ENCODE results near the gene STPG1.

GRCh38 chr1:24351918-24352627 lies 61.5 kb downstream of the STPG1 start:
- TF ChIP-seq CTCF (IDR thresholded peaks at IDR 0.05) (no peak), FOSL2 (IDR thresholded peaks at IDR 0.05) (no peak), FOSL2 (CRISPR knock-in tag; IDR thresholded peaks at IDR 0.05) (no peak), CEBPB (IDR thresholded peaks at IDR 0.05) (no peak), SREBF2 (IDR thresholded peaks at IDR 0.05) (no peak), NPAS2 (CRISPR knock-in tag; IDR thresholded peaks at IDR 0.05; ENCODE audit: borderline replicate concordance) (no peak), BHLHE40 (IDR thresholded peaks at IDR 0.05; ENCODE audit: low read depth, low read length) (no peak), MAFK (IDR thresholded peaks at IDR 0.05; ENCODE audit: partially characterized antibody) (no peak), POLR2A (IDR thresholded peaks at IDR 0.05; ENCODE audit: low read length) (no peak), SMC3 (IDR thresholded peaks at IDR 0.05) (no peak)
- TF ChIP-seq, protein P1, sequence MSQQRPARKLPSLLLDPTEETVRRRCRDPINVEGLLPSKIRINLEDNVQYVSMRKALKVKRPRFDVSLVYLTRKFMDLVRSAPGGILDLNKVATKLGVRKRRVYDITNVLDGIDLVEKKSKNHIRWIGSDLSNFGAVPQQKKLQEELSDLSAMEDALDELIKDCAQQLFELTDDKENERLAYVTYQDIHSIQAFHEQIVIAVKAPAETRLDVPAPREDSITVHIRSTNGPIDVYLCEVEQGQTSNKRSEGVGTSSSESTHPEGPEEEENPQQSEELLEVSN (IDR thresholded peaks at IDR 0.05; ENCODE audit: borderline replicate concordance, low read depth) = no peak
- TF ChIP-seq, protein P2, sequence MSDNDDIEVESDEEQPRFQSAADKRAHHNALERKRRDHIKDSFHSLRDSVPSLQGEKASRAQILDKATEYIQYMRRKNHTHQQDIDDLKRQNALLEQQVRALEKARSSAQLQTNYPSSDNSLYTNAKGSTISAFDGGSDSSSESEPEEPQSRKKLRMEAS (IDR thresholded peaks at IDR 0.05) = no peak

Data from A549 (cell line).